DMS153 (cell line): ENCODE results near the gene EEF1G.
A peak's percentile ranks its signal among the peaks of the same experiment; 100 is the strongest.
"Not testable (repeated sequence)": the region's sequence is repeated elsewhere in the genome, so short reads cannot be mapped to it uniquely, and the experiment has no call there.

Source experiments
- DNase-seq: peaks from one replicate; lab custom pipeline; 2025; lab: John Stamatoyannopoulos, UW

The EEF1G gene

GRCh38 chr11:62603776-62604299 is 30.1 kb upstream of the EEF1G start:
- no peak for DNase-seq

- no peak for DNase-seq
Measured at GRCh38 chr11:62603072-62603408, 29.3 kb upstream of the EEF1G start.

- peak; percentile 72 for DNase-seq
Measured at GRCh38 chr11:62602141-62603071, 28.7 kb upstream of the EEF1G start.

GRCh38 chr11:62601372-62602140 is 27.9 kb upstream of the EEF1G start, which contains the start of gene MTA2:
Gene MTA2 (minus strand): TSS chr11:62601865. CDS start chr11:62601450, 415 bp downstream.
- DNase-seq: peak; percentile 97

- DNase-seq: no peak
Measured at GRCh38 chr11:62601122-62601371, 27.4 kb upstream of the EEF1G start.

- no peak for DNase-seq
Measured at GRCh38 chr11:62600367-62601121, 26.9 kb upstream of the EEF1G start.

GRCh38 chr11:62599901-62600300 is 26.2 kb upstream of the EEF1G start:
- DNase-seq: no peak

GRCh38 chr11:62599069-62599696 is 25.5 kb upstream of the EEF1G start:
- peak; percentile 88 for DNase-seq

GRCh38 chr11:62595124-62595523 is 21.4 kb upstream of the EEF1G start:
- no peak for DNase-seq

GRCh38 chr11:62593434-62594044 is 19.8 kb upstream of the EEF1G start:
- DNase-seq: peak; percentile 39

GRCh38 chr11:62592989-62593421 is 19.3 kb upstream of the EEF1G start:
- no peak for DNase-seq

- DNase-seq: no peak
Measured at GRCh38 chr11:62592146-62592815, 18.6 kb upstream of the EEF1G start.

- peak; percentile 99 for DNase-seq
Measured at GRCh38 chr11:62591448-62592145, 17.9 kb upstream of the EEF1G start, which contains the start of gene TUT1. Gene TUT1 (minus strand): TSS chr11:62591523. CDS start chr11:62591485, 38 bp downstream.

- DNase-seq: no peak
Measured at GRCh38 chr11:62588966-62589637, 15.4 kb upstream of the EEF1G start.

- DNase-seq: not testable (repeated sequence)
Measured at GRCh38 chr11:62585356-62585755, 11.7 kb upstream of the EEF1G start.

- not testable (repeated sequence) for DNase-seq
Measured at GRCh38 chr11:62581735-62582134, 8.0 kb upstream of the EEF1G start.

- no peak for DNase-seq
Measured at GRCh38 chr11:62580959-62581715, 7.4 kb upstream of the EEF1G start.

- DNase-seq: no peak
Measured at GRCh38 chr11:62579252-62579651, 5.6 kb upstream of the EEF1G start.

GRCh38 chr11:62578541-62578940 is 4.8 kb upstream of the EEF1G start:
- no peak for DNase-seq
